Measurements from ENCODE around the gene SPCS1.
"Not testable (repeated sequence)": the region's sequence is repeated elsewhere in the genome, so short reads cannot be mapped to it uniquely, and the experiment has no call there.

The SPCS1 gene

DNA sequence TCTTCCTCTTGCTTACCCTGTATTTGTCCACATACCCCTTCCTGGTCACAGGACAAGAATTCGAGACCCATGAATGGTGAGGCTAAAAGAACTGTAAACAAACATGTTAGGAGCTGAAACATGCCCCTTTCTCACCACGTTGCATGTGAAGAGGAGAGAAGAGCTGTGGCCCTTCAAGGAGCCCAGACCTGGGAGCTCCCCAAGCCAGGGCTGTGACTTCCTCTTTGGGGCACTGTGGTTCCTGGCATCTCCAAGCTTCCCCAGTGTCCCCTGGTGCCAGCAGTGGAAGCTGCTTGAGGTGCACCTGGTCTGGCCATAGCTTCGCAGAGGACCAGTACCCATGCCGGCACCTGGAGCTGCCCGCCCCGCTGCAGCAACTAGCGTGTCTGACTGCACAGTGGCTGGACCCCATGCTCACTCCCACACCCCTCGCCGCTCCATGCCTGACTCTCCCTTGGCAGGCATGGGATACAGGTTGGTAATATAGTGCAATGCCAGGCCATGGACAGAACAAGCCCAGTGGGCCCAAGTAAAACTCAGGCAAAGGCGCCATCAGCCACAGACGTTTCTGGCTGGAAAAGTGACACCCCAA is 9.9 kb downstream of the SPCS1 start:
- Histone ChIP-seq H3K27me3 (replicated peaks; ENCODE audit: control insufficient read depth, insufficient read depth, low read length) (no peaks in the 10 kb centered on the region), H3K4me1 (ENCODE audit: control insufficient read depth, insufficient read depth, low read length) (peaks cover 2% of the 10 kb centered on the region), H3K4me3 (ENCODE audit: low read length) (no peak overlapping the region), H3K36me3 (ENCODE audit: control insufficient read depth, insufficient read depth, low read length, severe bottlenecking) (peaks cover 10% of the 10 kb centered on the region), H3K9me3 (ENCODE audit: control insufficient read depth, low read length) (peaks cover 3% of the 10 kb centered on the region), H3K9ac (ENCODE audit: low read length) (no peak overlapping the region)
- no peak for DNase-seq (ENCODE audit: low read depth)

GRCh38 chr3:52719618-52720017 is 13.7 kb downstream of the SPCS1 start:
- H3K9ac ChIP-seq (ENCODE audit: low read length) = no peak overlapping the region
- H3K9me3 ChIP-seq (ENCODE audit: control insufficient read depth, low read length) = peaks cover 3% of the 10 kb centered on the region
- H3K36me3 ChIP-seq (ENCODE audit: control insufficient read depth, insufficient read depth, low read length, severe bottlenecking) = peaks cover 3% of the 10 kb centered on the region
- H3K4me3 ChIP-seq (ENCODE audit: low read length) = no peak overlapping the region
- DNase-seq (ENCODE audit: low read depth) = no peak
- peaks cover 5% of the 10 kb centered on the region for H3K4me1 ChIP-seq (ENCODE audit: control insufficient read depth, insufficient read depth, low read length)
- no peaks in the 10 kb centered on the region for H3K27me3 ChIP-seq (replicated peaks; ENCODE audit: control insufficient read depth, insufficient read depth, low read length)

GRCh38 chr3:52721002-52721729 is 15.3 kb downstream of the SPCS1 start:
- peaks cover 3% of the 10 kb centered on the region for H3K9me3 ChIP-seq (ENCODE audit: control insufficient read depth, low read length)
- H3K36me3 ChIP-seq (ENCODE audit: control insufficient read depth, insufficient read depth, low read length, severe bottlenecking) = peaks cover 3% of the 10 kb centered on the region
- H3K9ac ChIP-seq (ENCODE audit: low read length) = no peak overlapping the region
- DNase-seq (ENCODE audit: low read depth) = no peak
- no peak overlapping the region for H3K4me3 ChIP-seq (ENCODE audit: low read length)
- H3K27me3 ChIP-seq (replicated peaks; ENCODE audit: control insufficient read depth, insufficient read depth, low read length) = no peaks in the 10 kb centered on the region
- H3K4me1 ChIP-seq (ENCODE audit: control insufficient read depth, insufficient read depth, low read length) = peaks cover 5% of the 10 kb centered on the region

- peaks cover 5% of the 10 kb centered on the region for H3K4me1 ChIP-seq (ENCODE audit: control insufficient read depth, insufficient read depth, low read length)
- DNase-seq (ENCODE audit: low read depth) = no peak
- H3K27me3 ChIP-seq (replicated peaks; ENCODE audit: control insufficient read depth, insufficient read depth, low read length) = no peaks in the 10 kb centered on the region
- H3K4me3 ChIP-seq (ENCODE audit: low read length) = no peak overlapping the region
- H3K36me3 ChIP-seq (ENCODE audit: control insufficient read depth, insufficient read depth, low read length, severe bottlenecking) = peaks cover 3% of the 10 kb centered on the region
- no peak overlapping the region for H3K9ac ChIP-seq (ENCODE audit: low read length)
- H3K9me3 ChIP-seq (ENCODE audit: control insufficient read depth, low read length) = peaks cover 3% of the 10 kb centered on the region
Observed at GRCh38 chr3:52721730-52722008, 15.8 kb downstream of the SPCS1 start.

- Histone ChIP-seq H3K4me1 (ENCODE audit: control insufficient read depth, insufficient read depth, low read length) (peaks cover 5% of the 10 kb centered on the region), H3K9me3 (ENCODE audit: control insufficient read depth, low read length) (peaks cover 3% of the 10 kb centered on the region), H3K36me3 (ENCODE audit: control insufficient read depth, insufficient read depth, low read length, severe bottlenecking) (peaks cover 3% of the 10 kb centered on the region), H3K9ac (ENCODE audit: low read length) (no peak overlapping the region), H3K4me3 (ENCODE audit: low read length) (no peak overlapping the region), H3K27me3 (replicated peaks; ENCODE audit: control insufficient read depth, insufficient read depth, low read length) (no peaks in the 10 kb centered on the region)
- DNase-seq (ENCODE audit: low read depth) = no peak
Observed at GRCh38 chr3:52722491-52722890, 16.6 kb downstream of the SPCS1 start.

DNA sequence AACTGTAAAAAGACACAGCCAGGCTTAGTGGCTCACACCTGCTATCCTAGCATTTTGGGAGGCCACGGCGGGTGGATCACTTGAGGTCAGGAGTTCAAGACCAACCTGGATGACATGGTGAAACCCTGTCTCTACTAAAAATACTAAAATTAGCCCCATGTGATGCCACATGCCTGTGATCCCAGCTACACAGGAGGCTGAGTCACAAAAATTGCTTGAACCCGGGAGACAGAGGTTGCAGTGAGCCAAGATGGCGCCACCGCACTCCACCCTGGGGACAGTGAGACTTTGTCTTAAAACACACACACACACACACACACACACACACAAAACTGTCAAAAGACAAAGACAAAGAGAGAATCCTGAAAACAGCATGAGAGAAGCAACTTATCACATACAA is 18.0 kb downstream of the SPCS1 start:
- peaks cover 2% of the 10 kb centered on the region for H3K36me3 ChIP-seq (ENCODE audit: control insufficient read depth, insufficient read depth, low read length, severe bottlenecking)
- peaks cover 3% of the 10 kb centered on the region for H3K9me3 ChIP-seq (ENCODE audit: control insufficient read depth, low read length)
- H3K27me3 ChIP-seq (replicated peaks; ENCODE audit: control insufficient read depth, insufficient read depth, low read length) = no peaks in the 10 kb centered on the region
- no peak for DNase-seq (ENCODE audit: low read depth)
- no peak overlapping the region for H3K9ac ChIP-seq (ENCODE audit: low read length)
- no peak overlapping the region for H3K4me3 ChIP-seq (ENCODE audit: low read length)
- H3K4me1 ChIP-seq (ENCODE audit: control insufficient read depth, insufficient read depth, low read length) = peaks cover 5% of the 10 kb centered on the region

- Histone ChIP-seq H3K4me1 (ENCODE audit: control insufficient read depth, insufficient read depth, low read length) (peaks cover 5% of the 10 kb centered on the region), H3K36me3 (ENCODE audit: control insufficient read depth, insufficient read depth, low read length, severe bottlenecking) (no peaks in the 10 kb centered on the region), H3K9me3 (ENCODE audit: control insufficient read depth, low read length) (peaks cover 3% of the 10 kb centered on the region), H3K9ac (ENCODE audit: low read length) (no peak overlapping the region), H3K4me3 (ENCODE audit: low read length) (no peak overlapping the region), H3K27me3 (replicated peaks; ENCODE audit: control insufficient read depth, insufficient read depth, low read length) (no peaks in the 10 kb centered on the region)
- DNase-seq (ENCODE audit: low read depth) = no peak
Observed at GRCh38 chr3:52724511-52724910, 18.6 kb downstream of the SPCS1 start.

- not testable (repeated sequence) for H3K27me3 ChIP-seq (replicated peaks; ENCODE audit: control insufficient read depth, insufficient read depth, low read length); H3K4me3 ChIP-seq (ENCODE audit: low read length); H3K4me1 ChIP-seq (ENCODE audit: control insufficient read depth, insufficient read depth, low read length); DNase-seq (ENCODE audit: low read depth); H3K9ac ChIP-seq (ENCODE audit: low read length)
- Histone ChIP-seq H3K9me3 (ENCODE audit: control insufficient read depth, low read length) (peaks cover 17% of the 10 kb centered on the region), H3K36me3 (ENCODE audit: control insufficient read depth, insufficient read depth, low read length, severe bottlenecking) (peaks cover 23% of the 10 kb centered on the region)
Observed at GRCh38 chr3:52728753-52729152, 22.8 kb downstream of the SPCS1 start.

GRCh38 chr3:52730681-52731080 is 24.8 kb downstream of the SPCS1 start:
- peaks cover 38% of the 10 kb centered on the region for H3K36me3 ChIP-seq (ENCODE audit: control insufficient read depth, insufficient read depth, low read length, severe bottlenecking)
- H3K9me3 ChIP-seq (ENCODE audit: control insufficient read depth, low read length) = peaks cover 18% of the 10 kb centered on the region

GRCh38 chr3:52731590-52731989 is 25.7 kb downstream of the SPCS1 start:
- Histone ChIP-seq H3K4me1 (ENCODE audit: control insufficient read depth, insufficient read depth, low read length) (no peaks in the 10 kb centered on the region), H3K36me3 (ENCODE audit: control insufficient read depth, insufficient read depth, low read length, severe bottlenecking) (peaks cover 46% of the 10 kb centered on the region), H3K9me3 (ENCODE audit: control insufficient read depth, low read length) (peaks cover 18% of the 10 kb centered on the region), H3K4me3 (ENCODE audit: low read length) (no peak overlapping the region), H3K9ac (ENCODE audit: low read length) (no peak overlapping the region), H3K27me3 (replicated peaks; ENCODE audit: control insufficient read depth, insufficient read depth, low read length) (no peaks in the 10 kb centered on the region)
- no peak for DNase-seq (ENCODE audit: low read depth)

More at GRCh38 chr3:52730681-52731080, 24.8 kb downstream of the SPCS1 start:
- H3K9ac ChIP-seq (ENCODE audit: low read length) = no peak overlapping the region
- DNase-seq (ENCODE audit: low read depth) = peak; percentile 41
- H3K27me3 ChIP-seq (replicated peaks; ENCODE audit: control insufficient read depth, insufficient read depth, low read length) = no peaks in the 10 kb centered on the region
- H3K4me3 ChIP-seq (ENCODE audit: low read length) = no peak overlapping the region
- no peaks in the 10 kb centered on the region for H3K4me1 ChIP-seq (ENCODE audit: control insufficient read depth, insufficient read depth, low read length)

- Histone ChIP-seq H3K4me1 (ENCODE audit: control insufficient read depth, insufficient read depth, low read length) (no peaks in the 10 kb centered on the region), H3K9me3 (ENCODE audit: control insufficient read depth, low read length) (peaks cover 18% of the 10 kb centered on the region), H3K9ac (ENCODE audit: low read length) (no peak overlapping the region), H3K27me3 (replicated peaks; ENCODE audit: control insufficient read depth, insufficient read depth, low read length) (no peaks in the 10 kb centered on the region), H3K36me3 (ENCODE audit: control insufficient read depth, insufficient read depth, low read length, severe bottlenecking) (peaks cover 52% of the 10 kb centered on the region), H3K4me3 (ENCODE audit: low read length) (no peak overlapping the region)
- DNase-seq (ENCODE audit: low read depth) = no peak
Observed at GRCh38 chr3:52733256-52733891, 27.5 kb downstream of the SPCS1 start.

Measured in adipocyte (in vitro differentiated cells).